Parathyroid adenoma (tissue), 2 donors: Measurements from ENCODE around the gene RCAN1.

ENCODE experiments used
- H2AFZ ChIP-seq: fragments of 300-600 bp; sonication (generic); one replicate; pipeline ENCODE4 v1.7.0; 2017; ENCODE audit warnings: antibody characterized with exemption, mild to moderate bottlenecking
- H3K27ac ChIP-seq: fragments of 300-600 bp; sonication (generic); one replicate; pipeline ENCODE4 v1.7.0; 2017
- H3K27me3 ChIP-seq: fragments of 300-600 bp; sonication (generic); one replicate; pipeline ENCODE4 v1.7.0; 2017; ENCODE audit warnings: low read length; ENCODE audit not compliant: control insufficient read depth, insufficient read depth
- H3K36me3 ChIP-seq: fragments of 300-600 bp; sonication (generic); one replicate; pipeline ENCODE4 v1.7.0; 2017; ENCODE audit warnings: low read length; ENCODE audit not compliant: control insufficient read depth, insufficient read depth
- H3K4me1 ChIP-seq: fragments of 300-600 bp; sonication (generic); one replicate; pipeline ENCODE4 v1.7.0; 2017; ENCODE audit warnings: control low read depth
- H3K4me2 ChIP-seq: fragments of 300-600 bp; sonication (generic); one replicate; pipeline ENCODE4 v1.7.0; 2017; ENCODE audit warnings: low read length
- H3K4me3 ChIP-seq: fragments of 300-600 bp; sonication (generic); one replicate; pipeline ENCODE4 v1.7.0; 2017; ENCODE audit warnings: low read depth, low read length
- H3K79me2 ChIP-seq: fragments of 300-600 bp; sonication (generic); one replicate; pipeline ENCODE4 v1.7.0; 2017; ENCODE audit warnings: control low read depth
- H3K9ac ChIP-seq: fragments of 300-600 bp; sonication (generic); one replicate; pipeline ENCODE4 v1.7.0; 2017; ENCODE audit warnings: mild to moderate bottlenecking
- H3K9me3 ChIP-seq: fragments of 300-600 bp; sonication (generic); one replicate; pipeline ENCODE4 v1.7.0; 2017; ENCODE audit warnings: low read length; ENCODE audit not compliant: control insufficient read depth
- CTCF ChIP-seq: fragments of 300-600 bp; sonication (generic); IDR thresholded peaks from one replicate; pipeline ENCODE4 v1.7.0; 2017; ENCODE audit warnings: antibody characterized with exemption, mild to moderate bottlenecking
- donor health status: primary hyperparathyroidism.

RCAN1 gene

DNA sequence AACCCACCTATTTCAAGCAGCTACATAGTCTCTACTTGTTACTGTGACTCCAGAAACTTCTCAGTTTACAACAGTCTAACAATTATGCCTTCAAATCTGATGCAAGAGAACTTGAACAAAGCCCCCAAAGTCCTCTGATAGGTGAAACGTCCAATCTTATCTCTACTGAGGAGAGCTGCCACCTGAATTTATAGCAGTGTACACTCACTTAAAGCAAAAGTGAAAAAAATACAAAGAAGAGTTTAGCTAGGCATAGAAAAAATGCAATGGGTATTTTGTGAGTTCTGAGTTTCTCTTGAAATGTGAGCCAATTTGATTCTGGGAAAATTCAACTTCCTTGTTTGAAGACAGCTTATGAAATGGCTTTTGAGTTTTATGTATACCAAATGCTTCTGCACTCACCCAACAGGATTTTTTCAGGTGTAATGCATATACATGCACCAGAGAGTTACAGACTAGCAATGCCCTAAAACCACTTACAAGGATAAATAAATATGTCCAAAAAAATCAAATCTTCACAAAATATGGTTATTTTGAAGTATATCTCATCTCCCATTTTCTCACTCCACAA lies 36.0 kb upstream of the RCAN1 start:
- Histone ChIP-seq H3K27ac (no peak overlapping the region), H3K36me3 (no peaks in the 10 kb centered on the region)
- TF ChIP-seq CTCF, result no peak

DNA sequence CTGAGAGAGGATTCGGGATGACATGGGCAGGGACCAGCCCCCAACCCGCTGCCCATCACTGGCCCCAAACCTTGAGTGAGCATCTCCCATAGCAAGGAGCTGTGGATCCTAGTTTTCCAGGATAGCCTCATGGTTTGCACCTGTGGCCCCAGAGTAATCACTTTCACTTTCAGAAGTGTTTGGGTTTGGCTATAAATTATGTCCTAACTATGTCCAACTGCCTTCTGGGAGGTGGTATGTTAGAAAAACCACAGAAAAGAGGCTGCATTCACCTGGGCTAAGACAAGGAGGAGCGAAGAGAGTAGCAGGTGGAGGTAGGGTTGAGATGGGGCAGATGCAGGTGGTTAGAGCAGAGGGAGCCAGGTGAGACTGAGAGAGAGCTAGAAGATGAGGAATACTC lies 34.5 kb upstream of the RCAN1 start:
- no peak overlapping the region for H3K4me3 ChIP-seq
- H3K4me2 ChIP-seq, result no peak overlapping the region
- no peak overlapping the region for H3K9ac ChIP-seq
- H3K79me2 ChIP-seq, result no peaks in the 10 kb centered on the region
- H3K27me3 ChIP-seq, result no peaks in the 10 kb centered on the region
- no peak overlapping the region for H2AFZ ChIP-seq
- no peaks in the 10 kb centered on the region for H3K9me3 ChIP-seq
- no peaks in the 10 kb centered on the region for H3K36me3 ChIP-seq
- no peaks in the 10 kb centered on the region for H3K4me1 ChIP-seq
- no peak for TF ChIP-seq CTCF
- H3K27ac ChIP-seq, result no peak overlapping the region

More for the DNA sequence above, 36.0 kb upstream of the RCAN1 start:
- Histone ChIP-seq H3K4me1 (no peaks in the 10 kb centered on the region), H2AFZ (no peak overlapping the region), H3K4me3 (no peak overlapping the region), H3K9ac (no peak overlapping the region), H3K27me3 (no peaks in the 10 kb centered on the region), H3K79me2 (no peaks in the 10 kb centered on the region), H3K4me2 (no peak overlapping the region), H3K9me3 (no peaks in the 10 kb centered on the region)

DNA sequence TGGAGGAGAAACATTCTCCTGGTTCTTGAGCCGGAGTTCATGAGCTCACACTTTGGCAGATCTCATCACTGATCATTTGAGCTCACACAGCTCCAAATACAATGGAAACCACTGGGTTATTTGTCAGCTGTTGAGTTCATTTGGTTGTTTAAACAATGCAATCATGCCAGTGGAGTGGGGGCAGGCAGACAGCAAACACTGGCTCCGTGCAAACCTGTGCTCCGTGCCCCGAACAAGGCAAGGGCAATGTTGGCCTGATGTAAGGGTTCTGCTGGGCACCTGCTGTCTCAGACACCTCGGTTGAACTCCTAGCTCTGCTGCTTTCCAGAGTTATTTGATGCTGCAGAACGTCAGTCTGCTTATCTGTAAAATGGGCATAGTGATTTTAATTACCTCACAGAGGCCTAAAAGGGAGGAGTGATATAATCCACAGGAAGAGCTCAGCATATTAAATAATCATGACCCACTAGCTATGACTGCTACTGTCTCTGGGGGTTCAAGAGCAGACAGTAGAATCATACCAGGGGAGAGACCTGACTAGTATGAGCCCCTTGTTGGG lies 33.9 kb upstream of the RCAN1 start:
- Histone ChIP-seq H2AFZ (no peak overlapping the region), H3K9ac (no peak overlapping the region), H3K4me1 (no peaks in the 10 kb centered on the region), H3K36me3 (no peaks in the 10 kb centered on the region), H3K27ac (no peak overlapping the region), H3K4me3 (no peak overlapping the region), H3K79me2 (no peaks in the 10 kb centered on the region), H3K27me3 (no peaks in the 10 kb centered on the region), H3K4me2 (no peak overlapping the region), H3K9me3 (no peaks in the 10 kb centered on the region)
- no peak for TF ChIP-seq CTCF

GRCh38 chr21:34647555-34647954 lies 32.6 kb upstream of the RCAN1 start:
- no peaks in the 10 kb centered on the region for H3K79me2 ChIP-seq

More at GRCh38 chr21:34647555-34647954, 32.6 kb upstream of the RCAN1 start:
- Histone ChIP-seq H3K9ac (no peak overlapping the region), H3K36me3 (no peaks in the 10 kb centered on the region), H3K9me3 (no peaks in the 10 kb centered on the region), H3K4me2 (no peak overlapping the region), H3K4me3 (no peak overlapping the region), H3K4me1 (no peaks in the 10 kb centered on the region), H2AFZ (no peak overlapping the region), H3K27ac (no peak overlapping the region), H3K27me3 (no peaks in the 10 kb centered on the region)
- no peak for TF ChIP-seq CTCF
